OCI-LY3 (cell line): ENCODE measurements around the gene CTAGE1.

ENCODE experiments used
- H2AFZ ChIP-seq: fragments of 200-600, 300-600 bp; shearing (Covaris generic); 2 replicates; pipeline ENCODE4 v1.6.0; 2014; ENCODE audit warnings: antibody characterized with exemption, low read depth, low read length
- H3K27ac ChIP-seq: fragments of 200-600, 300-600 bp; sonication (generic); 2 replicates; pipeline ENCODE4 v1.5.1; 2014; ENCODE audit warnings: mild to moderate bottlenecking, low read length, moderate library complexity, mixed read lengths
- H3K27me3 ChIP-seq: fragments of 200-600, 300-600 bp; sonication (generic); 2 replicates; pipeline ENCODE4 v1.6.1; 2014; ENCODE audit warnings: low read depth, low read length, mixed read lengths
- H3K36me3 ChIP-seq: fragments of 200-600, 300-600 bp; sonication (generic); replicated peaks from 2 replicates; pipeline ENCODE3; 2014; ENCODE audit warnings: low read depth, low read length, mixed read lengths
- H3K4me1 ChIP-seq: fragments of 300-600, 200-600 bp; sonication (generic); 2 replicates; pipeline ENCODE4 v1.6.1; 2014; ENCODE audit warnings: low read length, mixed read lengths
- H3K4me2 ChIP-seq: fragments of 200-600, 300-600 bp; sonication (generic); 2 replicates; pipeline ENCODE4 v1.6.1; 2014; ENCODE audit warnings: low read length, mixed read lengths
- H3K4me3 ChIP-seq: fragments of 300-600, 200-600 bp; sonication (generic); 2 replicates; pipeline ENCODE4 v1.5.1; 2014; ENCODE audit warnings: antibody characterized with exemption, mild to moderate bottlenecking, low read length, moderate library complexity
- H3K79me2 ChIP-seq: fragments of 300-600, 200-600 bp; shearing (Covaris generic); 2 replicates; pipeline ENCODE4 v1.6.1; 2014; ENCODE audit warnings: mild to moderate bottlenecking, low read length, mixed read lengths
- H3K9ac ChIP-seq: fragments of 300-600, 200-600 bp; shearing (Covaris generic); 2 replicates; pipeline ENCODE4 v1.6.0; 2014; ENCODE audit warnings: mild to moderate bottlenecking, low read length, moderate library complexity
- H3K9me3 ChIP-seq: fragments of 200-600, 300-600 bp; shearing (Covaris generic); 2 replicates; pipeline ENCODE4 v1.6.1; 2014; ENCODE audit warnings: low read length, mixed read lengths; ENCODE audit not compliant: insufficient read depth
- H4K20me1 ChIP-seq: fragments of 200-600, 300-600 bp; sonication (generic); 2 replicates; pipeline ENCODE4 v1.6.1; 2016; ENCODE audit warnings: low read length, mixed read lengths; ENCODE audit not compliant: insufficient read depth
- CTCF ChIP-seq: fragments of 200-600, 300-600 bp; sonication (generic); IDR thresholded peaks from 2 replicates; pipeline ENCODE4 v1.5.1; 2014; ENCODE audit warnings: antibody characterized with exemption, low read length, low read depth
- EZH2phosphoT487 ChIP-seq: fragments of 200-600 bp; shearing (Covaris generic); IDR thresholded peaks from 2 replicates; pipeline ENCODE4 v1.6.1; 2018; ENCODE audit warnings: antibody characterized with exemption, mixed run types, low read depth

CTAGE1 gene

GRCh38 chr18:22423878-22424564 is 6.3 kb upstream of the CTAGE1 start:
- H4K20me1 ChIP-seq: no peaks in the 10 kb centered on the region
- H3K9me3 ChIP-seq: no peaks in the 10 kb centered on the region
- H3K4me2 ChIP-seq: no peak overlapping the region
- no peaks in the 10 kb centered on the region for H3K27me3 ChIP-seq
- TF ChIP-seq EZH2phosphoT487 (no peak), CTCF (no peak)
- no peaks in the 10 kb centered on the region for H3K4me1 ChIP-seq
- H3K27ac ChIP-seq: no peak overlapping the region
- no peaks in the 10 kb centered on the region for H3K79me2 ChIP-seq
- H3K4me3 ChIP-seq: no peak overlapping the region
- H2AFZ ChIP-seq: no peak overlapping the region
- H3K9ac ChIP-seq: no peak overlapping the region
- peaks cover 3% of the 10 kb centered on the region for H3K36me3 ChIP-seq

GRCh38 chr18:22422909-22423548 is 5.3 kb upstream of the CTAGE1 start:
- Histone ChIP-seq H3K4me2 (no peak overlapping the region), H3K4me3 (no peak overlapping the region), H3K27me3 (no peaks in the 10 kb centered on the region), H3K9me3 (no peaks in the 10 kb centered on the region), H3K79me2 (no peaks in the 10 kb centered on the region), H3K9ac (no peak overlapping the region), H4K20me1 (no peaks in the 10 kb centered on the region), H2AFZ (no peak overlapping the region), H3K4me1 (no peaks in the 10 kb centered on the region), H3K27ac (no peak overlapping the region), H3K36me3 (peaks cover 3% of the 10 kb centered on the region)
- TF ChIP-seq EZH2phosphoT487: no peak
- TF ChIP-seq CTCF: no peak

GRCh38 chr18:22420652-22421051 is 2.9 kb upstream of the CTAGE1 start:
- Histone ChIP-seq H2AFZ (no peak overlapping the region), H3K4me1 (peaks cover 13% of the 10 kb centered on the region), H3K79me2 (no peaks in the 10 kb centered on the region), H3K36me3 (peaks cover 3% of the 10 kb centered on the region), H3K27ac (no peak overlapping the region), H3K9me3 (no peaks in the 10 kb centered on the region), H3K4me3 (no peak overlapping the region), H3K27me3 (no peaks in the 10 kb centered on the region), H4K20me1 (no peaks in the 10 kb centered on the region), H3K4me2 (no peak overlapping the region), H3K9ac (no peak overlapping the region)
- TF ChIP-seq CTCF (no peak), EZH2phosphoT487 (no peak)

- no peaks in the 10 kb centered on the region for H3K79me2 ChIP-seq
- H3K9ac ChIP-seq: no peak overlapping the region
- peaks cover 22% of the 10 kb centered on the region for H3K4me1 ChIP-seq
- H3K36me3 ChIP-seq: no peaks in the 10 kb centered on the region
- H2AFZ ChIP-seq: no peak overlapping the region
- H3K9me3 ChIP-seq: no peaks in the 10 kb centered on the region
- no peak for TF ChIP-seq EZH2phosphoT487
- no peaks in the 10 kb centered on the region for H3K27me3 ChIP-seq
- no peak overlapping the region for H3K4me2 ChIP-seq
- H3K4me3 ChIP-seq: no peak overlapping the region
- H3K27ac ChIP-seq: no peak overlapping the region
- no peaks in the 10 kb centered on the region for H4K20me1 ChIP-seq
Measured at GRCh38 chr18:22412176-22412911, 5.4 kb downstream of the CTAGE1 start.
